HG03196 (cell line): Measurements from ENCODE around the gene TSPAN5.
A peak's percentile ranks its signal among the peaks of the same experiment; 100 is the strongest.

ENCODE experiments used
- ATAC-seq: cut with Tn5 transposase; IDR thresholded peaks from one replicate; pipeline ENCODE4 v1.9.1; 2021; ENCODE audit not compliant: unreplicated experiment

TSPAN5 gene

GRCh38 chr4:98601708-98602107, 56.7 kb downstream of the TSPAN5 start:
- ATAC-seq: peak; percentile 93

- no peak for ATAC-seq
Observed at GRCh38 chr4:98599617-98600205, 58.7 kb downstream of the TSPAN5 start.

DNA sequence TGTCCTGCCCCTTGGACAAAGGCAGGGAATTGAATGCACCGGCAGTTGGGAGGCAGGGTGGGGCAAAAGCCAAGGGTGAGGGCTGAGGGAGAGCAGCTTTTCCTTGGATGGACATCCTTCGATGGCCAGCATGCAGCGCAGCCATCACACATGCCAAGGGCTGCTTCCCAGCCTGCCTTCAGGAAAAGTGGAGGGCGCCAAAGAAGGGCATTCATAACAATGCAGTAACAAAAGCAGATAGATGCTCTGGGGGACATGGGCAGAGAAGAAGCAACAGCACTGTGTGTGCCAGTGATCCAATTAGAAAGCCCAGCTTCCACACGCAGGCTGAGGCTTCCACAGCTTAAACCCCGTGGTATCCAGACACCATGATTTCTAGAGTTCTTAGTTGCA, 71.5 kb downstream of the TSPAN5 start:
- ATAC-seq: no peak

DNA sequence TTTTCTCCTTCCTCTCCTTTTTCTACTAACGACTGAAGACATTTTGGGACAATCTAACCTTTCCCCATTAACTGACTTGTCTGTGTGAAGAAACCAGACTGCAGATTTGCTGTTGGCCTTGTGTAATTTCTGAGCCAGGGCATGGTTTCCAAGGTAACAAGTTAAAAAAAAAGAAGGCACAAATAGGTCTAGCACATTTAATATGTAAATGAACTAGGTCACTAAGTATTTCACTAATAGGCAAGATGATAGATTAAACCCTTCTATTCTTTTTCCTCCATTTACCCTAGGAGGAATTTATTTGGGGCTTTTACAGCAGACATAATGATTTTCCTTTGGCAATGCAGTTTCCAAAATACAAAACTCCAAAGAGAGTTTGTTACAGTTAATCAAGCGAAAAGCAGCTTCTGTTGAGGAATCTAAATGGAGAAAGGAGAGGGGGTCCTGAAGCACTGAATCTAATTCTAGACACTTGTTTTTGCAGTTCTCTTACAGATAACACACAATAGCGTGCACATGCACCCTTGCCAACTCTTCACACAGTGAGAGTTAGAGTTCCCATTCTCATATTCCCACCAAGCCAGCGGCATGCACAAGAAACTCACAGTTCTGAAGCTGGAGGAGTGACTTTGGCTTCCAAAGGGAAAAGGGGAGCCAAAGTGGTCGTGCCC, 72.0 kb downstream of the TSPAN5 start:
- no peak for ATAC-seq

DNA sequence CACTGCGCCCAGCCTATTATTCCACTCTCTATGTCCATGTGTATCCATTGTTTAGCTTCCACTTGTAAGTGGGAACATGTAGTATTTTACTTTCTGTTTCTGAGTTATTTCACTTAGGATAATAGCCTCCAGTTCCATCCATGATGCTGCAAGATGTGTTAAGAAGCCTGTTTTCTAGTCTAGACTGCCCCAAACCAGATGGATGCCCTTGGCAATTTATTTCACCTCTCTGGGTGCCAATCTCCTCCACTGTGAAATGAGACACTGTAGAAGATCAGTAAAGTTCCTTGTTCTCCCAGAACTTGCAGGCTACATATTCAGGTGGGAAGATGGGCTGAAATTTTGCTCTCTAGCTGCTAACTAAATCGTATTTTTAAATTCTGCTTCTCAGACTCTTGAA, 72.8 kb downstream of the TSPAN5 start:
- ATAC-seq: no peak

DNA sequence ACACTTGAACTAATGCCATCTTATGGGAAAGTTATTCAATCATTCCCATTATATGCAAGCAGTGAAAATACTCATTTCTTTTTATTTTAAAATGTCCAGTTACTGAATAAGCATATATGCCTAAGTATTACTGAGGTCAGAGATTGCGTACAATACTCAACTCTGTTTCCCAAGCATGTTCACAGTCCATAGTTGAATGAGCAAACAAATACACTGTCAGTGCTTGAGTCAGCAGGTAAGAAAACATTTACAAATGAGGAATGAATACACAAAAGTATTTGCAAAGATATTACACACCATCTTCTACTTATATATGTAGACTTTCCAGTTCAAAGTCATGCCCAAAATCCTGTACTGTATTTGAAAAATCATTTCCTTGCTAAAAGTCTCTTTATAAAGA, 74.1 kb downstream of the TSPAN5 start:
- ATAC-seq: no peak

DNA sequence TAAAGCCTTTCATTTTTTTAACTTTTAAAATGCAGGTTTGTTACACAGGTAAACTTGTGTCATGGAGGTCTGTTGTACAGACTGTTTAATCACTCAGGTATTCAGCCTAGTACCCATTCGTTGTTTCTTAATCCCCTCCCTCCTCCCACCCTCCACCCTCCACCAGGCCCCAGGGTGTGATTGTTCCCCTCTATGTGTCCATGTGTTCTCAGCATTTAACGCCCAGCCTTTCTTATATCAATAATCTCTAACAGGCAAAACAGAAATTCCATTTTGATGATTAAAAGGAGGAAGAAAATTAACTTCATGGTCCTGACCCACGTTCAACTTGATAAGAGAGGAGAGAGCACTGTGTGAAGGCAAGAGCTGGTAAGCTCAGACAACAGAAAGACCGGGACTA, 75.1 kb downstream of the TSPAN5 start:
- no peak for ATAC-seq

GRCh38 chr4:98581126-98581525, 77.3 kb downstream of the TSPAN5 start:
- no peak for ATAC-seq

GRCh38 chr4:98577956-98578355, 80.5 kb downstream of the TSPAN5 start:
- no peak for ATAC-seq

DNA sequence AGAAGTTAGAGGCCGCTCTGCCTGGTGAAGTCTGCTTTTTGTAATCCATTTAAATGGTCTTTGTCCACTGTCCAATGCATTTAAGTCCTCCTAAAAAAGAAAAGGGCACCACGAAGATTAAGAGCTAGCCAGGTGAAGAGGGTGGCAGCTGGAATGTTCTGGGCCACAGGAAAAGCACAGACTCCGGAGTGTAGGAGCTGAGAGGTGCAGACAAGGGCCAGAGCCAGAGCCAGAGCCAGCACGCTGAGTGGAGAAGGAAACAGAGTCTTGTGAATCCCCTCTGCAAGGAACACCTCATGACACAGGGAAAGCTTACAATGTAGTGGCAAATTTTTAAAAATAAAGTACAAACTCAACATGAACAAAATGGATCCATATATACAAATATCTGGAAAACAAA, 83.6 kb downstream of the TSPAN5 start:
- no peak for ATAC-seq

- no peak for ATAC-seq
Observed at GRCh38 chr4:98573791-98574190, 84.6 kb downstream of the TSPAN5 start.

GRCh38 chr4:98572697-98573096, 85.7 kb downstream of the TSPAN5 start:
- ATAC-seq: no peak

- ATAC-seq: no peak
Observed at GRCh38 chr4:98571161-98571786, 87.1 kb downstream of the TSPAN5 start.

DNA sequence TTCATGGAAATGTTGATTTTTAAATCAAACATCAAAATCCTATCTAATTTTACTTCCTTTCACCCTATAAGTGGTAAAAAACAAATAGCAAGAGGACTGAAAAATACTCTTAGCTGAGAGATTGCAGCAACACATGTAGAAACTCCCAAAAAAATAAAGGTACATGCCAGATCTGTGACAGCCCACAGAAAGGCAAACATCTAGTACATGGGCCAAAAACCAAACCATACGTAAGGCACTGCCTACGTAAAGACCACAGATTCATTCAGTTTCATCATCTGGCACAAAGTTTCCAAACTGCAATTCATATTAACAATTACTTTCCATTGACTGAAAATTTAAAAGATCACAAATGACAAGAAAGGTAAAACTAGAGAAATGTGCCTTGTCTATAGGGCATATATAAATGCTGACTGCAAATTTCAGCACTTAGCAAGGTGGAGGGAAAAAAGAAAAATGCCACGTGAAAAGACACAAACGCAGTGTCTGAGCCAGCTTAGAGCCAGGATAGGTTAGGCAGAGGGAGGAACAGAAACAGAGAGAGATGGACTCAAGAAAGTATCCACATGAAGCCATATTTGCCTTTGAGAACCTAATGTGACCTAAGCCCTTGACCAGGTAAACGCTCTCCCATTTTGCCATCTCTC, 88.1 kb downstream of the TSPAN5 start:
- ATAC-seq: no peak

GRCh38 chr4:98568941-98569663, 89.3 kb downstream of the TSPAN5 start:
- ATAC-seq: no peak

DNA sequence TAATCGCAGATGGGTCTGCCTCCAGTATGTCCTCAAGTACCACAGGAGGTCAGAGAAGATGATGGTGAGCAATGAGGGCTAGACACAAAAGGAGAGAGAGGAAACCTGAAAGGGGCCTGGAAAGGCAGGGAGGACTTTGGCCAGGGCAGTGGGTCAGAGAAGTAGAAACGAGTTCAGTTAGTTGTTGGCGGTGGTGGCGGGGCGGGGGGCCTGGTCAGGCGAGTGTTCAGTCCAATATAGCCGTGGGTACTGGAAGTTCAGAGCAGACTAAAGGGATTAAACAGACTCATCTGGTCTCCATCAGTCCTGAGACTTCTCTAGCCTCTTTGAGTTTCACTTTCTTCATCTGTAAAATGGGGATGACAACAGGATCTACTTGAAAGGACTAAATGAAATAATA, 90.8 kb downstream of the TSPAN5 start:
- ATAC-seq: no peak

- ATAC-seq: no peak
Observed at GRCh38 chr4:98566361-98567008, 91.9 kb downstream of the TSPAN5 start.

- ATAC-seq: no peak
Observed at GRCh38 chr4:98565681-98566301, 92.6 kb downstream of the TSPAN5 start.

DNA sequence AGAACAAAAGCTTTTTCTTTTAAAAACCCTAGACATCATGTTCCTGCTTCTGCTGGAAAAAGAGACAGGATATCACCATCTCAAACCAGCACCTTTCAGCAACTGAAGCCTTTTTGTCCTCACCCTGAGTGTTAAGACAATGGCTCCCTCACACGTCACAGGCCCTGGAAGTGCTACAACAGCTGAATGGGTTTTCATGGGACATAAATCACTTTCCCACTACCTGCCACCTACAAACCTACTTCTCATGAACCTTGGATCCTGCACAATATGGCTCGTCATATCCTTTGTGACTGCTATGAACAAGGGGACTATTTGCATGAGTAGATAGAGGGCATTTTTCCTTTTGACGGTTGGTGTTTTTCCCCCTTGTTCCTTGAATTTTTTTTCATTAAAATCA, 93.6 kb downstream of the TSPAN5 start:
- no peak for ATAC-seq

- ATAC-seq: no peak
Observed at GRCh38 chr4:98560321-98560720, 98.1 kb downstream of the TSPAN5 start.
